Measurements from ENCODE around the gene CLDN6. TPM values are rescaled to one million over a fixed set of nuclear protein-coding genes. Genes with fewer than 3 reads are reported as not detected.

Gene CLDN6
- polyA plus RNA-seq, 10 donors, result 0.16 to 6.3 (median 0.31) TPM; not detected in 1

DNA sequence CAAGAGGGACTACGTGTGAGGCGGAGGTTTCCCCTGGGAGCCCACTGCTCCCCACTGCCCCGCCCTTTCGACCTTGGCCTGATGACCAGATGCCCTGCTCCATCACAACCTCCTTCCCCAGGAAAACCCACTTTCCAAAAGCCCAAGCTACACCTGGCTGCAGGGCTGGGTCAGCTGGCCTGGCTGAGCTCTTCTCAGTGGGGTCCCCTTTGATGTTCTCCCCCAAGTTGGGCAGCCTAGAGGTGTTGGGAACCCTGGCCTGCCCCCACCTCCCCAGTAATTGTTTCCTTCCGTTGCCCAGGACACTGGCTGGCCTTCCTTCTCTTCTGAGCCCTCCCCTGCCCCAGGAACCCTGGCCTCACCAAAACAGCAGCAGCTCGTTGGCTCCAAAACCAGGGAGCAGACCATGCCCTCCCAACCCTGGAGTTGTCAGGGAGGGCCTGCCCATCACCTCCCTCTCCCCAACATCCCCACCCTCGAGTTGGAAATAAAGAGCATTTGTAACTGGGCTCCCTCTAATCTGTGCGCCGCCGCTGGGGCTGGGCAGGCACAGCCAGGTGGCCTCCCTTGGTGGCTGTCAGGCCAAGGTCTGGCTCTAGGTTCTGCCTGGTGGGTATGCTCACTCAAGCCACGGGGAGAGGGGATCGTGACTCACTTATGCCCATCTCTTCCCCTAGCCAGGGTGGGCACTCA, 3.8 kb downstream of the CLDN6 start:
- no peak for DNase-seq

DNA sequence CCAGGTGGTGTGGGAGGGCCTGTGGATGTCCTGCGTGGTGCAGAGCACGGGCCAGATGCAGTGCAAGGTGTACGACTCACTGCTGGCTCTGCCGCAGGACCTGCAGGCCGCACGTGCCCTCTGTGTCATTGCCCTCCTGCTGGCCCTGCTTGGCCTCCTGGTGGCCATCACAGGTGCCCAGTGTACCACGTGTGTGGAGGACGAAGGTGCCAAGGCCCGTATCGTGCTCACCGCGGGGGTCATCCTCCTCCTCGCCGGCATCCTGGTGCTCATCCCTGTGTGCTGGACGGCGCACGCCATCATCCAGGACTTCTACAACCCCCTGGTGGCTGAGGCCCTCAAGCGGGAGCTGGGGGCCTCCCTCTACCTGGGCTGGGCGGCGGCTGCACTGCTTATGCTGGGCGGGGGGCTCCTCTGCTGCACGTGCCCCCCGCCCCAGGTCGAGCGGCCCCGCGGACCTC, 4.5 kb downstream of the CLDN6 start:
- DNase-seq, result no peak

DNA sequence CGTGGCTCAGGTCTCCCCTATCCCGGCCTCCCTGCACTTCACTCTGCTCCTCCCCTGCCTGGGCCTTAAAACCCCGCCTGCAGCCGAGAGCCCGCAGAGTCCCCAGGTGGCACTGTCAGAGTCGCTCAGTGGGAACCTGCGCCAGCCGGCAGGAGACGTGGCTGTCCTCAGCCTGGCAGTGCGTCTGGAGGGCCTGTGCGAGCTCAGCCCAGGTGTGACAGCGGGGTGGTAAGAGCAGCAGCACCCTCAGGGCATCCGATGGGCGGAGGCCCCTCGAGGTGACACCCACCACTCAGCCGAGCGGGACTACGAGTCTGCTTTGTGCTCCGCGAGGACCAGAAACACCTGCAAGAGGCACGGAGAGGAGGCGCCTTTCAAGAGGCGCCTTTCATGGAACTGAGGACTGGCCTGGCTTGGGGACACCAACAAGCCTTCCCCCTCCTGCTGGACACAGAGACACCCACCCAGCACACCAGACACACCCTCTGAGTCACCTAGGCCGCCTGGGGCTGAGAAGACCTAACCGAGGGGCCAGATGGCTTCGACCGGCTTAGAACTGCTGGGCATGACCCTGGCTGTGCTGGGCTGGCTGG, 5.1 kb downstream of the CLDN6 start, which contains the start of gene CLDN9:
Gene CLDN9 (plus strand): TSS at position 96 of the 593 bp plus-strand sequence. CDS start 440 bp downstream, at position 536.
- DNase-seq, result no peak

DNA sequence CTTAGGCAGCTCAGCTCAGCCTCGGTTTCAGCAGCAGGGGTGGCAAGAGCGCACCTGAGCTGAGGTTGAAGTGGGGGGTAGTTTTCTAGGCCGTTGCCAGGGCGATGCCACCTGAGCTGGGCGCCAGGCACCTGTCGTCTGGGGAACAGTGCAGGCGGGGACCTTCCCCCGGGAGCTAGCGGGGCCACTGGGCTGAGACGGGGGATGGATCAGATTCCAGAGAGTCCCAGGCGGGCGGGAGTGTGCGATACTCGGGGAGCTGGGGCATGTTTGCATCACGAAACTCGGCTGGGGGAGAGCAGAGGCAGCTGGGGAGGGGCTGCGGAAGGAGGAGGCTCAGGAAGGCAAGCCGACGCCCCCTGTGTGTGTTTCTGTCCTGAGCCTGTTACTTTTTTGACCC, 5.7 kb downstream of the CLDN6 start:
- DNase-seq, result no peak

DNA sequence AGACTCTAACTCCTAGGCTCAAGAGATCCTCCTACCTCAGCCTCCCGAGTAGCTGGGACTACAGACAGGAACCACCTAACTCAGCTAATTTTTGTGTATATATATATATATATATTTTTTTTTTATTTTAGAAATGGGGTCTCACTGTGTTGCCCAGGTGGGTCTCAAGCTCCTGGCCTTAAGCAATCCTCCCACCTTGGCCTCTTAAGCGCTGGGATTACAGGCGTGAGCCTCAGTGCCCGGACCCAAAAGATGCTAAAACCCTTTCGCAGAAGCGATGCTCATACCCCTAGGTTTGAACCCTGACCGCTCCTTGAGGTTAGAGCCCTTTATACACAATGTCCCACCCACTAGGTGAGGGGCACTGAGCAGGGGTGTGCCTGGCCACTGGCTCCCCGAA, 7.5 kb downstream of the CLDN6 start:
- DNase-seq, result no peak

DNA sequence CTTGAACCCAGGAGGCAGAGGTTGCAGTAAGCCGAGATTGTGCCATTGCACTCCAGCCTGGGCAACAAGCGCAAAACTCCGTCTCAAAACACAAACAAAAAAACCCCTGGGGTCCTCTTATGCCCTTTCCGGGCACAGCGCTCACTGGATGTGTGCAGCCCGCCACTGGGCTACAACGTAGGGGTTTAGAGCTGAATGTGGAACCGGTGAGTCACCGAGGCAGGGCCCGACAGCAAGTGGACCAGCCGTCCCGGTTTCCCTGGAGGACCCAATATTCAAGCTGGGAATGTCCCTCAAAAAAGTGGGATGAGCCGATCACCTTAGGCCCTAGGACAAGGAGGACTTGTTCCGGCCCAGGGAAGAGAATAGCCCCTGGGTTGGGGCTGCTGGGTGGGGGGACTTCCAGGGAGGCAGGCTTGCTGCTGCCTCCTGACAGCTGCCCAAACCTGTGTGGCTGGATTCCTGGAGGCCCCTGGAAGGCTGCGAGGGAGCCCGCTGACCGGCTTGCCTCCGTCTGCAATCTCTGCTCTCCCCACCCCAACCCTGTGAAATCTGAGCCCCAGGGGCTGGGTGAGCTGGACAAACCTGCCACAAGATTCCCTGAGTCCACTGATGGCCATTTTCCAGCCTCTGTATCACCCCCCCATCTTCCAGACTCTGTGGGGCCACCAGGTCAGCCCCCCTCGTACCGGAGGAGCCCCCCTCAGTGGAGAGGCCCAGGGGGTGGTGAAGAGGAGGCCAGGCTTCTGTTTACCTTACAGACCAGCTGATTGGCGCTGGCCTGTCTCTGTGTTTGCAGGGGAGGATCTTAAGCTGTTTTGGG, 8.2 kb downstream of the CLDN6 start:
- DNase-seq, result no peak

DNA sequence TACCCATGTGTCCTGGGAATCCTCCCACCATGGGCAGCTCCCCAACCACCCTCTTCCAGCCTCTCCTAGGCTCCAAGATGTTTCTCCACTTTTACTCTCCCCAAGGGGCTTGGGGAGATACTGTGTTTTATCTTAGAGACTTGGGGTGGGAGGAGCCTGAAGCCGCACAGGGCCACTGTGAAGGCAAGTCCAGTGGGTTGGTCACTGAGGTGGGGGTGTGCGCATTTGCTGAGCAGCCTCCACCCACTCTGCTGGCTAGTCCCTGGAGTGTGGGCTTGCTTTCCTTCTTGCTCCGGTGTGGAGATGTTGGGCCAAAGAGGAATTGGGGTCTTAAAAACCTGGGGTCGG, 9.3 kb downstream of the CLDN6 start:
- DNase-seq, result no peak

DNA sequence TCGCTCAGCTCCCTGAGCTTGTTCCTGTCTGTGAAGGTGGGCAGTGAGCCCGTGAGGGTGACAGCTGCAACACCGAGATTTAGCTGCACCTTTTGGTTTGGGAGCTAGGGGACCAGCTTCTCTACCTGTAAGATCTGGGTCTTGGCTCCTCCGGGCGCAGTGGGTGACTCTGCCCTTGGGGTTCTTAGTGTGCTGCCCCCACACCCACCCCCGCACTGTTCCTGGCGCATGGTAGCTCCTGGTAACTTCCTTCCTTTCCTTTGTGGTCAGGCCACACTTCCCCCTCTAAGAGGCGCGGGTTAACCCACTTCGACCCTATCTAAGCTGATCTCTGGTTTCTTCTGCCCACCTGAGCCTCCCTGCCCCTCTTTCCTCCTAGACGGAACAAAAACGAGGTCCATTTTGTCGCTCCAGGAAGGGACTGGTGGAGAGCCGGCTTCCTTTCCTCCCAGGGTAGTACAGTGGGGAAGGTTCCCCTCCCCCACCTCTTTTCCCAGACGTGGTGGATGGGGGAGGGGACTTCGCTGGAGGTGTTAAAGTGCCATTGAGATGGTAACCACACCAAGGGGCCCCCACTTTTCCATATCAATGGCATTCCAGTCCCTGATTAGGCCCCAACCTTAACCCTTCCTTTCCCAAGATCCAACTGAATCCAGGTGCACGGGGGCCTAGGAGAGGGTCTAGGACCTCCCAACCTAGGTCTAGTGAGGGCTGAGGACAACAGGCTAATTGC, 9.9 kb downstream of the CLDN6 start:
- no peak for DNase-seq

DNA sequence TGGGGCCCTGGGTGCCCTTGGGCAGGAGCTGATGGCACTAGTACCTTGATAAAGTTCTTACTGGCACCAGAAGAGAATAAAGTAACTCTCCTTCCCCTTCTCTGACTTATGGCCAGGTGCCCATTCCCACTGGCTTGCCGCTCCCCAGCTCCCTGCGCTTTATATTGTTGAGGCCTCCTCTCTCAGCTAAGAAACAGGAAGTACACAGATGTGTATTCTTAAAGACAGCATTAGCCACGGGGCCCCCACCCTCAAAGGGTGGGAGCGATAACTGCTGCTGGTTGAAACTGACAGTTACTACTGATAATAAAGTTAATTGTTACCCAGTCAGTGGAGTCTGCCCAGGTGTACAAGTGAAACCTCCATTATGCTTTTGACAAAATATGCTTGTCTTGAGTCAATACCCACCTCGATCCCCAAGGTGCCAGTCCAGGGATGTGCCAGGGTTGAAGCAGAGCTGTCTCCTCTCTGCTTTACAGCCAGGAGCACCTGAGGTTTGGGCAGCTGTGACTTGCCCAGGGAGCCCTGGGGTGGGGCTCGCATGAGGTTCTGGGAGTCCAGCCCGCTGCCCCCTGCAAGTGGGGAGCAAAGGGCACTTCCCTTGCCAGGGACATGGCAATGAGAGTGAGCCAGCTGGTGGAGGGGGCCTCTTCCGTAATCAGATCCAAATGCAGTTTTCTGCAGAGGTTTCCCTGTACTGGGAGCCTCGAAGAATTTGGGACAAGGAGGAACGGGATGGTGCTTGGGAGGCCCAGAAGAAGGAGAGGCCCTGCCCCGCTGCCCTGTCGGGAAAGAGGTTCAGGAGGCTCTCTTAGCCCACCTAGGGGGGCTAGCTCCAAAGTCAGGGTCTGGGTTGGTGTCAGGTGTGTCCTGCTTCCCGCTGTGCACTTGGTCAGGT, 10.7 kb downstream of the CLDN6 start:
- DNase-seq, result peak in 1 of 3 donors; percentile 14

DNA sequence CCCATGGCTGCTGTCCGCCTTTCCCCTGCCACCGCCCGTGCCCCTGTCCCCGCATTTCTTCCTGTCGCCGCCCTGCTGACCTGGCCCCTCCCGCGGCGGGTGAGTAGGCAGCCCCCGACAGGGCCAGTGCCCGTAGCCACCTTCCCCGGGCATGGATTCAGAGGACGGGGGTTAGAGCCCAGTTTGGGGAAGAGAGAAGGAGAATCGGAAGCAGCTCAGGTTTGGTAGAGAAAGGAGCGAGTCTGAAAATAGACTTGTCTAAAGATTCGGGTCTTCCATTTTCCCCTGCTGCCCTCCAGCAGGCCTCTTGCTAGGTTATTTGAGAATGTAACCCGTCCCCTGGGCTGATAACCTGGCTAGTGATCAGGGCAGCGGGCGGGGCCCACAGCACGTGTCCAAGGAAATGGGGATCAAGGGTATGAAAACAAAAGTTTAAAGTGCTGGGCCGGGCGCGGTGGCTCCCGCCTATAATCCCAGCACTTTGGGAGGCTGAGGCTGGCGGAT, 13.2 kb downstream of the CLDN6 start:
- DNase-seq, result peak in 1 of 3 donors; percentile 14

DNA sequence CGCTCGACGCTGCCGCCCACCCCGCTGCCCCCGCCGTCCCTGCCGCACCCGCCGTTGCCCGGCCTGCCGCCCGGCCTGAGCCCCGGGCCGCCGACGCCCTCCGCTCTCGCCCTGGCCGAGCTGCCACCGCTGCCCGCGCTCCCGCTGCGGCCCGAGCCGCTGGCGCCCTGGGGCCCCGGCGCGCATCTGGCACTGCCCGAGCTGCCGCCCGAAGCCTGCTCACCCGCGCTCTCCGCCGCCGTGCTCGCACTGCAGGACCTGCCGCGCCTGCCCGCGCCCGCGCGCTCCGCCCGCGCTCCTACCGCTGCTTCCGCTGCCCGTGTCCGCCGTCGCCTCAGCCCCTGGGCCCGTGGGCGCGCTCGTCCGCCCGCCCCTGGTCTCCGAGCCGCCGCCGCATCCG, 13.7 kb downstream of the CLDN6 start:
- no peak for DNase-seq

DNA sequence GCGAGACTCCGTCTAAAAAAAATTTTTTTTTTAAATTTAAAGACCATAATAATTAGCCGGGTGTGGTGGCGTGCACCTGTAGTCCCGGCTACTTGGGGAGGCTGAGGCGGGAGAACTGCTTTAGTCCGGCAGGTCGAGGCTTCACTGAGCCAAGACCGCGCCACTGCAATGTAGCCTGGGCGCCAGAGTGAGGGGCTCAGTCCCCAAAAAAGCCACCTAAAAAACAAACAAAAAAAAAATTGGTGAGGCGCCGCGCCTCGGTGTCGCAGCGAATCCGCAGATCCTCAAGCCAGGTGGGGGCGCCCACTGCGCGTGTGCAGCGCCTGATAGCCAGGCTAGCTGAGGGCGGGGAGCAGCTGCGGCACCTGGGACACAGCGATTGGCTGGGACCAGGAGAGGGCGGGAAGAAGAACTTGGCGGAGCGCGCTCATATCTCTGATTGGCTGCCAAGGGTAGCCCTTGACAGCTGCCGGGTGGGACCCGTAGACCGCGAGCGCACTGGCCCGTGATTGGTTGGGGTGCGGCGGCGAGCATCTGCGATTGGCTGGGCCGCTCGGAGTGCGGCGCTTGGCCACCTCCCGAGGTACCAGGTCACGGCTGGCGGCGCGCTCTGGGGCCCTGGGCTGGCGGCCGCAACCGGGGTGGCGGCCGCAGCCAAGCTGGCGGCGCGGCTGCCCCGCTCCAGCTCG, 14.3 kb downstream of the CLDN6 start:
- DNase-seq, result peak; percentile 97 to 98 (median 97)

DNA sequence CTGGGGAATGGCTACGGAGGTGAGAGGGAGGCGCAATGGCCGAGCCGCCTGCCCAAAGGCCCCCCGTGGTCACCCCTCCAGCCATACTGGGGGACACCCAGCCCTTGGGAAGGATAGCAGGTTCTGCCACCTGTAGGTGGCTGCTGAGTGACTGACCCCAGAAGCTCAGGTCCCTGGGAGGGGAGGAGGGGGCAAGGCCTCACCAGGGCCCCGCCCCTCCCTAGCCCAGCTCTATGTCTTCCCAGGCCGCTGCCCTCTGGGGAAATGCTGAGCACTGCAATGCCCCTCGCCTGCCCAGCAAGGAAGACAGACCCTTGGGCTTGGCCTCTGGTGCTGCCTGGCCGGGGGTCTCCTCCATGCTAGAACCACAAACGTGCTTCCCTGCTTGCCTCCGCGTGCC, 16.7 kb downstream of the CLDN6 start:
- no peak for DNase-seq

DNA sequence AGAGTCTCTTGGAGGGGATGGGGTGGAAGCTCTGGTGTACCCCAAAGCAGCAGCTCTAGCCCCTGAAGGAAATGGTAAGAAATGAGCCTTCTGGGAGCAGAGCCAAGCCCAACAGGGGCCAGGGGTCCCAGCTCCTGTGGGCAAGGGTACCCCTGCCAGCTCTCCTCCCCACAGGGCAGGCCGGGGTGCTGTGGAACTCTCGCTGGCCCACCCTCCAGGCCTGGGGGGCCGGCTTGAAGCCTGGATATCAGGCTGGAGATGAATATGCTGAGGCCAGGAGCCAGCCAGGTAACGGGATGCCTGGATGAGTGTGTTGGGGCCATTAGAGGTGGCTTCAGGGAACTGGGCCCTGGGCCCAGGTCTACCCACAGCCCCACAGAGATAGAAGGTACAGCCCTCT, 17.4 kb downstream of the CLDN6 start:
- DNase-seq, result no peak

DNA sequence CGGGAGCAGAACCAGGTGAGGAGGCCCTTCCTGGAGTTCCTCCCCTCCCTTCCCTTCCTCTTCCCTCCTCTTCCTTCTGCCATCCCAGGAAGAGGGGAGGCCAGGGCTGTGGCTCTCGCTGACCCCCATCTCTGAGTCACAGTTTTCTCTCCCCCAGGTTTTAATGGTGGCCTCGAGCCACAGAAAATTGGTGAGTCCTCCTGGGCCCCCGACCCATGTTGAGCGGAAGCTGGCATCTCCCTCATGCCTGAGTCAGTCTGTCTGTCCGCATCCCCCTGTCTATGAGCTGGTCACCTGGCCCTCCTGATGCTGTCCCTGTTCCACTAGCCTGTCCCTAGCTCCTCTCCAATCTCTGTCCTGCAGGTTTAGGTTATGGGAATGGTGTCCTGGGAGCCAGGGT, 18.1 kb downstream of the CLDN6 start:
- DNase-seq, result no peak

DNA sequence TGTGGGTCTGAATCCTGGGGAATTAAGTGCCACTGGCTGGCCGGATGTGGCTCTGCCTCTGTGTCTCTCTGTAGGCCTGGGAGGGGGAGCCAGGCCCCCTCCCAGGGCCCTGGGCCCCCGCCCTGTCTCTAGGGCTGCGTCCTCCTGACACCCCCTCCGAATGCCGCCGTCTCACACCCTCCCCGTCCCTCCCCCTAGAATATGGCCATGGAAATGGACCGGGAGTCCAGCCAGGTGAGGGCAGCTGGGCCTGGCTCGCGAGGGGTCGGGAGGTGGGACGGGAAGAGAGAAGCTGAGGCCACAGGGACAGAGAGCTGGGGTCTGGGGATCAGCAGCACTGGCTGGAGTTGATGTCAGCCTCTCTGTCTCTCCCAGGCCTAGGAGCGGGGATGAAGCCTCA, 21.7 kb downstream of the CLDN6 start:
- no peak for DNase-seq

DNA sequence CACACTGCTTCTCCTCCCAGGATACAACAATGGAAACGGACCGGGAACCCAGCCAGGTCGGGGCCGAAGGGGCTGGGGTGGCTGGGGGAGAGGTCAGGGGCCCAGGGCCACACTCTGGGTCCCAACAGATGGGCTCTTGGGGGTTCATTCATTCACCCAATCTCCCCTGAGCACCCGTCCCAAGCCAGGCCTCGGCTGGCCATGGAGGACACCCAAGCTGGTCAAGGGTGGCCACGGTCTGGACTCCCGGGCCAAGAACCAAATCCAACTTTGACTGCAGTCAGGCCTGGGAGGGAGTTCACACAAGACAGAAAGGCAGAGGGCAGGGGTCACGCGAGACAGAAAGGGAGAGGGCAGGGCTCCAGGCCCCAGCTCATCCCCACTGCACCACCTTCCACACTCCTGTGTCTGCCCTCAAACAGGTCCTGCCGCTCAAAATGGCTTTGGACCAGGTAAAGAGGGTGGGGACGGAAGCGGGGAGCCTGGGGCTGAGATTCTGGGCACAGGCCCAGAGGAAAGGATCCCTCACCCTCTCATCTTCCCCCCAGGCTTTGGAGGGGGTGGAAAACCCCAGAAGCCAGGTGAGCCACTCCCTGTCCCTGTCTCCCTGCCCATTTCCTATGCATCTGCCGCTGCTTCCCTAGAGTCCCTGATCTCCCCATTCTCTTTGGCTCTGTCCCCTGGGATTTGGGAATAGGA, 25.5 kb downstream of the CLDN6 start:
- no peak for DNase-seq

DNA sequence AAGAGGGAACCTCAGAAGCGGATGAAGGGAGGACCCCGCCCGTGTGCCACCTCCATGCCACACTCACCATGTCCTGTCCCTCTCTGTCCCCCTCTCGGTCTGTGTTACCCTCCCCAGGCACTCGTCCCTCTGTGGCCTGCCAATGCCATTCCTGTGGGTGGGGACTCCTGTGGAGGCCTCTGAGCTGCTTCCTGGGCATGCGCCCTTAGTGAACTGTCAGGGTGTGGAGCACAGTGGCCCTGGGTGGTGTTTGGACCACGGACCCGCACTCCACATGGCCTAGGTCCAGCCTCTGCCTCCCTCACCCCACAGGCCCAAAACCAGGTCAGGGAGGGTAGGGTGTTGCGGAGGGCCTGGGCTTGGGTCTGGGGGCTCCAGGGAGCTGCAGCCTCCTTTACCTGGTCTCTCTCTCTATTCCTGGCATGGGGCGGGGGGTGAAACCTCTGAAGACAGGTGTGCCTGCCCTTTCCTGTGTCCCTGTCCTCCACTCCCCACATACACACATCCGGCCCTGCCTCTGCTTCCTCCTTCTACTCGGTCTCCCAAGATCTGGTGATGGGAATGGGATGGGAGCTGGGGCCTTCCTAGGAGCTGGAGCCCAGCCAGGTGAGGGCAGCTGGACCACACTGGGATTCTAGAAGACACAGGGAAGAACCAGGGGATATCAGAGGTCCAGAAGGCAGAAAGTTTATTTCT, 26.3 kb downstream of the CLDN6 start:
- no peak for DNase-seq

DNA sequence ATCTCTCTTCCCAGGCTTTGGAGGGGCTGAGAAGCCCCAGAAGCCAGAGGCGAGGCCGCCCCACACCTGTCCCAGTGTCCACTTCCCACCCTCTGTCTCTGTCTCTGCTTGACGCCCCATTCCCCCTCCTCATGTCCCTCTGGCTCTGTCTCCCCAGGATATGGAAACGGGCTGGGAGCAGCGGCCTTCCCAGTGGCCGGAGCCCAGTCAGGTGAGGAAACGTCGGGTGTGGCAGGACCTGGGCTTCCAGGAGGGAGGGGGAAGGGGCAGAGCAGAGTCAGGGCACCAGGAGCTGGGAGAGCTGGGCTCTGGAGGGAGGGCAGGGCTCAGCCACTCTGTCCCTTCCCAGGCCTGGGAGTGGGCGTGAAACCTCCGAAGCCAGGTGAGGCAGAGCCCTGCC, 27.1 kb downstream of the CLDN6 start:
- DNase-seq, result no peak
